A673 (cell line): ENCODE results near the gene MGA. TPM values are rescaled to one million over a fixed set of nuclear protein-coding genes. Genes with fewer than 3 reads are reported as not detected.

Experiments used
- BruUV-seq: library from RNA; stranded (reverse); fragments of 400-500 nt; replicated peaks from 2 replicates; lab custom pipeline; 2021; lab: Mats Ljungman, UMichigan
- CTCF ChIA-PET: fragments of 300-600 bp; sonication (Branson Sonifier 250); formaldehyde crosslinking; loops from one replicate; lab custom pipeline; 2022; ENCODE audit warnings: antibody characterized with exemption; lab: Charles Lee
- POLR2A ChIA-PET: fragments of 300-600 bp; sonication (Branson Sonifier 250); formaldehyde crosslinking; loops from one replicate; lab custom pipeline; 2022; ENCODE audit warnings: antibody characterized with exemption; ENCODE audit not compliant: low non-redundant PET; lab: Charles Lee
- DNase-seq: peaks from one replicate; pipeline ENCODE4 v3.0.0-alpha.2; 2015; ENCODE audit warnings: low spot score
- H3K27ac ChIP-seq: fragments of 200-600 bp; sonication (generic); 2 replicates; pipeline ENCODE4 v1.5.1; 2016; ENCODE audit warnings: mixed run types, low read depth, mild to moderate bottlenecking, mixed read lengths, antibody characterized with exemption, low read length; ENCODE audit not compliant: poor library complexity, severe bottlenecking
- H3K27me3 ChIP-seq: fragments of 200-600 bp; sonication (generic); replicated peaks from 2 replicates; pipeline ENCODE4 v1.6.1; 2017; ENCODE audit warnings: mixed run types, low read depth, mild to moderate bottlenecking, mixed read lengths, antibody characterized with exemption, low read length; ENCODE audit not compliant: insufficient read depth, poor library complexity
- H3K36me3 ChIP-seq: fragments of 200-600 bp; sonication (generic); 2 replicates; pipeline ENCODE4 v1.6.1; 2016; ENCODE audit warnings: mixed run types, mild to moderate bottlenecking, mixed read lengths, antibody characterized with exemption, low read length; ENCODE audit not compliant: insufficient read depth, poor library complexity, severe bottlenecking
- H3K4me1 ChIP-seq: fragments of 200-600 bp; sonication (generic); 2 replicates; pipeline ENCODE4 v1.6.1; 2017; ENCODE audit warnings: mixed run types, mild to moderate bottlenecking, mixed read lengths, antibody characterized with exemption, low read length; ENCODE audit not compliant: insufficient read depth, poor library complexity, severe bottlenecking
- H3K4me3 ChIP-seq: fragments of 200-600 bp; sonication (generic); 2 replicates; pipeline ENCODE4 v1.5.1; 2016; ENCODE audit warnings: low read depth, mixed run types, mild to moderate bottlenecking, mixed read lengths, low read length; ENCODE audit not compliant: poor library complexity, severe bottlenecking
- H3K9me3 ChIP-seq: fragments of 200-600 bp; sonication (generic); 2 replicates; pipeline ENCODE4 v1.6.1; 2016; ENCODE audit warnings: mixed run types, low read depth, mild to moderate bottlenecking, mixed read lengths, antibody characterized with exemption, low read length; ENCODE audit not compliant: poor library complexity, severe bottlenecking
- EZH2 ChIP-seq: fragments of 200-600 bp; sonication (generic); IDR thresholded peaks from 2 replicates; pipeline ENCODE4 v1.6.1; 2017; ENCODE audit warnings: borderline replicate concordance, low read depth, mild to moderate bottlenecking, mixed read lengths, antibody characterized with exemption, low read length; ENCODE audit not compliant: poor library complexity, severe bottlenecking
- intact Hi-C: fragments of 100-400 bp; cut with micrococcal nuclease; formaldehyde crosslinking; loops from one replicate; pipeline ENCODE4 v1.10.0; 2022; ENCODE audit not compliant: unreplicated experiment
- total RNA-seq: library from RNA; stranded (reverse); gene quantifications from 2 replicates; pipeline ENCODE4 v1.2.3, GENCODE V29; 2021
- TF ChIP-seq, protein P1 (sequence below): fragments of 300-800, 200-600 bp; sonication (generic); conservative IDR thresholded peaks from 2 replicates; pipeline ENCODE4 v1.5.1; 2017; ENCODE audit warnings: low read depth, mild to moderate bottlenecking, antibody characterized with exemption, low read length, moderate library complexity, mixed read lengths

The MGA gene
- total RNA-seq, 1 experiment from 2014 or later = 49.3 TPM

DNA sequence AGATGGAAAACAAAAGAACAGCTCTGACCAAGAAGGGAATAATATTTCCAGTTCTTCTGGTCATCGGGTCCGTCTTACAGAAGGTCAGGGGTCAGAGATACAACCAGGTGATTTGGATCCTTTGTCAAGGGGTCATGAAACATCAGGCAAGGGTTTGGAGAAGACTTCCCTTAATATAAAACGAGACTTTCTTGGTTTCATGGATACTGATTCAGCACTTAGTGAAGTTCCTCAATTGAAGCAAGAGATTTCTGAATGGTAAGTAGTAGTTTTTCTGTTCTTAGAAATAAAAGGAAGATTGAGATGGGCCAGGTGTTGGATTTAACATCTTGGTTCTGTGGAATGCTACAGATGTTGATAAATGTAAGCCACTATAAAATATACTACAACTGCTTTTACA is 9.5 kb downstream of the MGA start:
- POLR2A ChIA-PET = no interaction called here
- intact Hi-C loops = no loop called here
- H3K4me3 ChIP-seq = no peak overlapping the region
- H3K27ac ChIP-seq = no peak overlapping the region
- no peak for DNase-seq
- BruUV-seq = TSS peak; percentile 28
- no peaks in the 10 kb centered on the region for H3K9me3 ChIP-seq
- CTCF ChIA-PET = no interaction called here
- TF ChIP-seq, protein P1, sequence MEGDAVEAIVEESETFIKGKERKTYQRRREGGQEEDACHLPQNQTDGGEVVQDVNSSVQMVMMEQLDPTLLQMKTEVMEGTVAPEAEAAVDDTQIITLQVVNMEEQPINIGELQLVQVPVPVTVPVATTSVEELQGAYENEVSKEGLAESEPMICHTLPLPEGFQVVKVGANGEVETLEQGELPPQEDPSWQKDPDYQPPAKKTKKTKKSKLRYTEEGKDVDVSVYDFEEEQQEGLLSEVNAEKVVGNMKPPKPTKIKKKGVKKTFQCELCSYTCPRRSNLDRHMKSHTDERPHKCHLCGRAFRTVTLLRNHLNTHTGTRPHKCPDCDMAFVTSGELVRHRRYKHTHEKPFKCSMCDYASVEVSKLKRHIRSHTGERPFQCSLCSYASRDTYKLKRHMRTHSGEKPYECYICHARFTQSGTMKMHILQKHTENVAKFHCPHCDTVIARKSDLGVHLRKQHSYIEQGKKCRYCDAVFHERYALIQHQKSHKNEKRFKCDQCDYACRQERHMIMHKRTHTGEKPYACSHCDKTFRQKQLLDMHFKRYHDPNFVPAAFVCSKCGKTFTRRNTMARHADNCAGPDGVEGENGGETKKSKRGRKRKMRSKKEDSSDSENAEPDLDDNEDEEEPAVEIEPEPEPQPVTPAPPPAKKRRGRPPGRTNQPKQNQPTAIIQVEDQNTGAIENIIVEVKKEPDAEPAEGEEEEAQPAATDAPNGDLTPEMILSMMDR = no peak
- TF ChIP-seq EZH2 = no peak
- peaks cover 6% of the 10 kb centered on the region for H3K4me1 ChIP-seq
- peaks cover 10% of the 10 kb centered on the region for H3K36me3 ChIP-seq
- H3K27me3 ChIP-seq = no peaks in the 10 kb centered on the region

DNA sequence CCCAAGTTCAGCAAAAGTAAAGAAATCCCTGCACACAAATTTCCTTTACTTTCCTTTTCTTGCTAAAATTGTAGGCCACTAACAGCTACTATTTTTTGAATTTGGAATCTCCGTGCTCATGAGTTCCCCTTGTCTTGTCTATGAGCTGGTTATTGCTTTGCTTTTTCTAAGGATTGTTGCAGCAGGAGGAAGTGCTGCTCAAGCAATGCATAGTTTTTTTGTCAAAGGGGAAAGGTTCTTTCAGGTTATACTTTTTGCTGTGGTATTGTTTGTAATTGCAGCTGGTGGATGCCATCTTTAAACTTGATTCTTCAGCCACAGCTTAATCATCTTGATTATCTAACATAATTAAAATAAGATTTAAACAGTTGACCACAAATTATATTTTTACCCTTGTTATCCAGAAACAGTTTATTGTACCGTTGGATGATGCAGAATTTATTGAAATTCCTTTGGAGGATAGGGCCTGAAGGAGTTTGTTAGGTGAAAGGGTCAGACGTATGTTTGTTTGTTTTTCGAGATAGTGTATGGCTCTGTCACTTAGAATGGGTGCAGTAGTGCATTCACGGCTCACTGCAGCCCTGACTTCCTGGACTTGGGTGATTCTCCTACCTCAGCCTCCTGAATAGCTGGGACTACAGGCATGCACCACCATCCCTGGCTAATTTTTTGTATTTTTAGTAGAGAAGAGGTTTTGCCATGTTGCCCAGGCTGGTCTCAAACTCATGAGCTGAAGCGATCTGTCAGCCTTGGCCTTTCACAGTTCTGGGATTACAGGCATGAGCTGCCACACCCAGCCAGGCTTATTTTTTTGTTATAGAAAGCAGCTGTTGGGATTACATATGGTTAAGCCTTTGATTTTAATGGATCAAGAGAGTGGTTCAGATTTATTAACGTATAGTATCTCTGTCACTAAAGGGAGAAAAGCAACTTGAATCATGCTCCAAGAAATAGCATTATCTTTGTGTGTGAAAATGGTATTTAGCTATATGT is 11.7 kb downstream of the MGA start:
- ChIA-PET POLR2A (no interaction called here), CTCF (no interaction called here)
- Histone ChIP-seq H3K9me3 (no peaks in the 10 kb centered on the region), H3K27ac (no peak overlapping the region), H3K4me3 (no peak overlapping the region), H3K36me3 (peaks cover 10% of the 10 kb centered on the region), H3K4me1 (no peaks in the 10 kb centered on the region), H3K27me3 (no peaks in the 10 kb centered on the region)
- DNase-seq = no peak
- intact Hi-C loops = no loop called here
- TF ChIP-seq, protein P1 = no peak
- no peak for TF ChIP-seq EZH2
- BruUV-seq = no TSS peak

DNA sequence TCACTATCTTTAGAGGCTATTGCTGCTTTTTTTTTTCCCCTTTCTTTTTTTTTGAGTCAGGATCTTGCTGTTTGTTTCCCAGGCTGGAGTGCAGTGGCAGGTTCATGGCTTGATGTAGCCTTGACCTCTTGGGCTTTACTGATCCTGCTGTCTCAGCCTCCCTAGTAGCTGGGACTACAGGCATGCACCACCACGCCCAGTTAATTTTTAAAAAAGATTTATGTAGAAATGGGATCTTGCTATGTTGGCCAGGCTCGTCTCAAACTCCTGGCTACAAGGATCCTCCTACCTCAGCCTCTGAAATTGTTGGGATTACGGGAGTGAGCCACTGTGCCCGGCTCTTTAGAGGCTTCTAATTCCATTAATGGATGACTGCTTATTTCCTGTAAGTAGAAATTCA is 15.1 kb downstream of the MGA start:
- H3K27me3 ChIP-seq = no peaks in the 10 kb centered on the region
- POLR2A ChIA-PET = no interaction called here
- CTCF ChIA-PET = no interaction called here
- no peaks in the 10 kb centered on the region for H3K4me1 ChIP-seq
- DNase-seq = no peak
- no peak overlapping the region for H3K27ac ChIP-seq
- no peaks in the 10 kb centered on the region for H3K9me3 ChIP-seq
- H3K4me3 ChIP-seq = no peak overlapping the region
- no TSS peak for BruUV-seq
- intact Hi-C loops = no loop called here
- no peaks in the 10 kb centered on the region for H3K36me3 ChIP-seq
- TF ChIP-seq, protein P1 = no peak
- TF ChIP-seq EZH2 = no peak
